Muscle of leg (tissue), 11 donors: Measurements from ENCODE around the gene CRADD. TPM values are rescaled to one million over a fixed set of nuclear protein-coding genes. Genes with fewer than 3 reads are reported as not detected.
"Not testable (repeated sequence)": the region's sequence is repeated elsewhere in the genome, so short reads cannot be mapped to it uniquely, and the experiment has no call there.

Source experiments
- DNase-seq: peaks from one replicate; pipeline ENCODE4 v3.0.0; 2013
- H3K27ac ChIP-seq: one replicate; pipeline ENCODE4 v1.5.1; 2013; ENCODE audit warnings: mild to moderate bottlenecking, low read length, control low read depth
- H3K27me3 ChIP-seq: one replicate; pipeline ENCODE4 v1.6.1; 2013; ENCODE audit warnings: low read length; ENCODE audit not compliant: control insufficient read depth, insufficient read depth
- H3K36me3 ChIP-seq: one replicate; pipeline ENCODE4 v1.6.1; 2013; ENCODE audit warnings: low read length; ENCODE audit not compliant: control insufficient read depth, insufficient read depth
- H3K4me1 ChIP-seq: one replicate; pipeline ENCODE4 v1.6.1; 2013; ENCODE audit warnings: low read length; ENCODE audit not compliant: control insufficient read depth, insufficient read depth
- H3K4me3 ChIP-seq: one replicate; pipeline ENCODE4 v1.5.1; 2013; ENCODE audit warnings: low read length, control low read depth
- H3K9me3 ChIP-seq: replicated peaks from 2 replicates; pipeline ENCODE4 v1.6.1; 2013; ENCODE audit warnings: low read depth, low read length; ENCODE audit not compliant: control insufficient read depth
- whole genome bisulfite sequencing: methylation state at CpG from one replicate; pipeline ENCODE4 v1.1.5; 2013; ENCODE audit warnings: missing lambda C conversion rate; ENCODE audit not compliant: insufficient coverage; 5-methylcytosine and 5-hydroxymethylcytosine counted together
- polyA plus RNA-seq, 8 donors: library from polyadenylated mRNA; unstranded; fragments of 120-200 nt; gene quantifications; one replicate each; pipeline versions ENCODE4 v1.2.1 to v1.2.3, GENCODE V29; 2013; ENCODE audit warnings: inconsistent platforms in 1 of 8, low replicate concordance in 1 of 8; ENCODE audit not compliant: insufficient read length in 8 of 8, insufficient read depth in 1 of 8
- total RNA-seq: library from RNA; stranded (reverse); fragments of 120-200 nt; gene quantifications from one replicate; pipeline ENCODE4 v1.2.4, GENCODE V29; 2013

The CRADD gene
- total and polyA plus RNA-seq, 9 donors, result 9.1 to 15.2 (median 12.9) TPM

GRCh38 chr12:93857279-93857938 is 180.2 kb downstream of the CRADD start:
- H3K4me3 ChIP-seq, result no peak overlapping the region
- WGBS, result 100% methylated on average over 1 of the region's 5 CpGs
- no peak overlapping the region for H3K27ac ChIP-seq
- DNase-seq, result no peak
- H3K36me3 ChIP-seq, result no peaks in the 10 kb centered on the region
- H3K27me3 ChIP-seq, result no peaks in the 10 kb centered on the region
- no peaks in the 10 kb centered on the region for H3K9me3 ChIP-seq
- H3K4me1 ChIP-seq, result no peaks in the 10 kb centered on the region

GRCh38 chr12:93857991-93858447 is 180.8 kb downstream of the CRADD start:
- no peaks in the 10 kb centered on the region for H3K36me3 ChIP-seq
- 62% methylated on average over 2 of the region's 2 CpGs for WGBS
- H3K4me1 ChIP-seq, result no peaks in the 10 kb centered on the region
- no peaks in the 10 kb centered on the region for H3K9me3 ChIP-seq
- no peaks in the 10 kb centered on the region for H3K27me3 ChIP-seq
- peak; percentile 44 for DNase-seq
- no peak overlapping the region for H3K27ac ChIP-seq
- no peak overlapping the region for H3K4me3 ChIP-seq

GRCh38 chr12:93860668-93861373 is 183.6 kb downstream of the CRADD start:
- 72% methylated on average over 6 of the region's 7 CpGs for WGBS
- Histone ChIP-seq H3K36me3 (no peaks in the 10 kb centered on the region), H3K4me3 (no peak overlapping the region), H3K27ac (no peak overlapping the region), H3K4me1 (no peaks in the 10 kb centered on the region), H3K9me3 (peaks cover 12% of the 10 kb centered on the region), H3K27me3 (no peaks in the 10 kb centered on the region)
- no peak for DNase-seq

- Histone ChIP-seq H3K4me3 (no peak overlapping the region), H3K27ac (no peak overlapping the region), H3K36me3 (no peaks in the 10 kb centered on the region), H3K27me3 (no peaks in the 10 kb centered on the region), H3K4me1 (no peaks in the 10 kb centered on the region), H3K9me3 (peaks cover 25% of the 10 kb centered on the region)
- 86% methylated on average over 1 of the region's 1 CpG for WGBS
- no peak for DNase-seq
Observed at GRCh38 chr12:93862424-93862823, 185.2 kb downstream of the CRADD start.

GRCh38 chr12:93865751-93866150 is 188.6 kb downstream of the CRADD start:
- H3K9me3 ChIP-seq, result peaks cover 28% of the 10 kb centered on the region
- no peaks in the 10 kb centered on the region for H3K27me3 ChIP-seq

GRCh38 chr12:93868771-93869170 is 191.6 kb downstream of the CRADD start:
- Histone ChIP-seq H3K4me1 (no peaks in the 10 kb centered on the region), H3K27ac (no peak overlapping the region), H3K9me3 (peaks cover 37% of the 10 kb centered on the region), H3K27me3 (no peaks in the 10 kb centered on the region), H3K4me3 (no peak overlapping the region), H3K36me3 (no peaks in the 10 kb centered on the region)
- peak; percentile 94 for DNase-seq

More at GRCh38 chr12:93865751-93866150, 188.6 kb downstream of the CRADD start:
- Histone ChIP-seq H3K36me3 (no peaks in the 10 kb centered on the region), H3K4me3 (no peak overlapping the region), H3K27ac (no peak overlapping the region), H3K4me1 (no peaks in the 10 kb centered on the region)
- DNase-seq, result no peak
- no CpG with 5 or more reads among the region's 1 CpG for WGBS

GRCh38 chr12:93870020-93870795 is 193.0 kb downstream of the CRADD start:
- WGBS, result 66% methylated on average over 2 of the region's 7 CpGs
- Histone ChIP-seq H3K4me3 (no peak overlapping the region), H3K4me1 (no peaks in the 10 kb centered on the region), H3K36me3 (no peaks in the 10 kb centered on the region), H3K9me3 (peaks cover 31% of the 10 kb centered on the region), H3K27ac (no peak overlapping the region), H3K27me3 (no peaks in the 10 kb centered on the region)
- peak; percentile 61 for DNase-seq

- not testable (repeated sequence) for H3K36me3 ChIP-seq, H3K27ac ChIP-seq, H3K27me3 ChIP-seq, H3K4me3 ChIP-seq, H3K4me1 ChIP-seq, DNase-seq
- H3K9me3 ChIP-seq, result peaks cover 17% of the 10 kb centered on the region
- WGBS, result no CpG with 5 or more reads among the region's 1 CpG
Observed at GRCh38 chr12:93871566-93871965, 194.4 kb downstream of the CRADD start.

- no peak for DNase-seq
- Histone ChIP-seq H3K27me3 (no peaks in the 10 kb centered on the region), H3K27ac (no peak overlapping the region), H3K4me1 (no peaks in the 10 kb centered on the region), H3K4me3 (no peak overlapping the region), H3K9me3 (peaks cover 17% of the 10 kb centered on the region), H3K36me3 (no peaks in the 10 kb centered on the region)
- 100% methylated on average over 3 of the region's 5 CpGs for WGBS
Observed at GRCh38 chr12:93873561-93873960, 196.4 kb downstream of the CRADD start.

GRCh38 chr12:93875157-93875556 is 198.0 kb downstream of the CRADD start:
- no peak overlapping the region for H3K4me3 ChIP-seq
- no peaks in the 10 kb centered on the region for H3K36me3 ChIP-seq
- peaks cover 8% of the 10 kb centered on the region for H3K4me1 ChIP-seq
- no CpG with 5 or more reads among the region's 1 CpG for WGBS
- no peak for DNase-seq
- no peaks in the 10 kb centered on the region for H3K27me3 ChIP-seq
- H3K9me3 ChIP-seq, result peaks cover 15% of the 10 kb centered on the region
- no peak overlapping the region for H3K27ac ChIP-seq
